Gastrocnemius medialis (tissue), 4 donors: ENCODE results near the gene TBRG4. TPM values are rescaled to one million over a fixed set of nuclear protein-coding genes. Genes with fewer than 3 reads are reported as not detected.

Experiments used
- ATAC-seq, 2 donors: fragments of 150-250 bp; one replicate each; pipeline ENCODE4 v1.9.1; 2016
- DNase-seq, 2 donors: peaks; one replicate each; pipeline ENCODE4 v3.0.0-alpha.2; 2019
- H3K27ac ChIP-seq, 4 donors: fragments of 200-600 bp; sonication (generic); 1 replicate in 1 of 4; 2 replicates in 3 of 4; pipeline ENCODE4 v1.5.1; 2016 to 2018; ENCODE audit warnings: mild to moderate bottlenecking in 2 of 4, moderate library complexity in 1 of 4
- H3K27me3 ChIP-seq, 3 donors: fragments of 200-600 bp; sonication (generic) in 2 of 3; 1 replicate in 1 of 3; 2 replicates in 2 of 3; pipeline versions ENCODE4 v1.5.1 to v1.6.0; 2016 to 2019; ENCODE audit warnings: mild to moderate bottlenecking in 1 of 3, moderate library complexity in 1 of 3
- H3K36me3 ChIP-seq, 2 donors: fragments of 200-600 bp; sonication (generic) in 1 of 2; one replicate each; pipeline ENCODE4 v1.5.1; 2017 to 2018
- H3K4me1 ChIP-seq, 2 donors: fragments of 200-600 bp; sonication (generic) in 1 of 2; one replicate each; pipeline ENCODE4 v1.5.1; 2016 to 2017; ENCODE audit warnings: mild to moderate bottlenecking in 2 of 2
- H3K4me3 ChIP-seq, 4 donors: fragments of 200-600 bp; sonication (generic) in 3 of 4; 1 replicate in 1 of 4; 2 replicates in 3 of 4; pipeline ENCODE4 v1.5.1; 2016 to 2019; ENCODE audit warnings: mild to moderate bottlenecking in 2 of 4
- H3K9me3 ChIP-seq, 3 donors: fragments of 200-600 bp; sonication (generic) in 2 of 3; 1 replicate in 1 of 3; 2 replicates in 2 of 3; pipeline ENCODE4 v1.5.1; 2016 to 2019
- POLR2A ChIP-seq, 2 donors: fragments of 450-650 bp; IDR thresholded peaks; one replicate each; pipeline ENCODE4 v1.6.1; 2017; ENCODE audit warnings: antibody characterized with exemption in 2 of 2, mild to moderate bottlenecking in 2 of 2, moderate library complexity in 2 of 2
- in situ Hi-C, 4 donors: fragments of 200-750 bp; cut with MboI; loops; one replicate each; pipeline versions ENCODE4 v1.15.0 to v1.8.0; 2017; ENCODE audit warnings: low sequenced_read_pairs in 4 of 4
- intact Hi-C: fragments of 100-400 bp; cut with DNase I; formaldehyde crosslinking; loops from one replicate; pipeline ENCODE4 v1.15.1; 2023; ENCODE audit warnings: low total_unique reads
- total RNA-seq, 4 donors: library from RNA; depleted of rRNA; stranded (reverse); fragments of >200 nt; gene quantifications; one replicate each; pipeline versions ENCODE4 v1.1.0 to v1.2.3, GENCODE V29; 2016
- TF ChIP-seq, protein P1 (sequence below), 5 experiments: fragments of 450-650 bp in 3 of 5; fragments of 200-600 bp in 2 of 5; sonication (generic) in 2 of 5; IDR thresholded peaks in 4 of 5; conservative IDR thresholded peaks in 1 of 5; 1 replicate in 4 of 5; 2 replicates in 1 of 5; pipeline ENCODE4 v1.5.1; 2016 to 2019; ENCODE audit warnings: antibody characterized with exemption in 5 of 5, mild to moderate bottlenecking in 3 of 5, moderate library complexity in 3 of 5

The TBRG4 gene
- total RNA-seq, 4 donors from 2014 or later, result 74.3 to 105 (median 92.7) TPM

DNA sequence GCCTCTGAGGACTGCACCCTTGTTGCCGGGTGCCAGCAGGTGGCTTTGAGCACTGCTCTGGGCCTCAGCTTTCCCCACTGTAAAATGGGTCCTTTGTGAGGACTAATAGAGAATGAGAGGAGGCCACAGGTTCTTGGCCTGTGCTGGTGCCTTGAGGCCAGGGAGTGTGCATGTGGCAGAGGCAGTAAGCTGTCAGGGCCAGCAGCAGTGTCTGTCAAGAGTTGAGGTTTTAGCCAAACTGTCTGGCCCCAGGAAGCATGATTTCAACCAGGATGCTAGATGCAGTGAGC is 36.2 kb downstream of the TBRG4 start:
- intact Hi-C loops (no loop called here), in situ Hi-C loops (no loop called here)
- ATAC-seq (no peak), DNase-seq (no peak)
- H3K27me3 ChIP-seq, result no peaks in the 10 kb centered on the region
- TF ChIP-seq POLR2A (IDR thresholded peaks at IDR 0.05), result no peak
- H3K36me3 ChIP-seq, result peaks cover 0 to 64% of the 10 kb centered on the region in 2 donors
- no peaks in the 10 kb centered on the region for H3K9me3 ChIP-seq
- H3K4me1 ChIP-seq, result no peaks in the 10 kb centered on the region
- no peak overlapping the region for H3K27ac ChIP-seq
- H3K4me3 ChIP-seq, result no peak overlapping the region

DNA sequence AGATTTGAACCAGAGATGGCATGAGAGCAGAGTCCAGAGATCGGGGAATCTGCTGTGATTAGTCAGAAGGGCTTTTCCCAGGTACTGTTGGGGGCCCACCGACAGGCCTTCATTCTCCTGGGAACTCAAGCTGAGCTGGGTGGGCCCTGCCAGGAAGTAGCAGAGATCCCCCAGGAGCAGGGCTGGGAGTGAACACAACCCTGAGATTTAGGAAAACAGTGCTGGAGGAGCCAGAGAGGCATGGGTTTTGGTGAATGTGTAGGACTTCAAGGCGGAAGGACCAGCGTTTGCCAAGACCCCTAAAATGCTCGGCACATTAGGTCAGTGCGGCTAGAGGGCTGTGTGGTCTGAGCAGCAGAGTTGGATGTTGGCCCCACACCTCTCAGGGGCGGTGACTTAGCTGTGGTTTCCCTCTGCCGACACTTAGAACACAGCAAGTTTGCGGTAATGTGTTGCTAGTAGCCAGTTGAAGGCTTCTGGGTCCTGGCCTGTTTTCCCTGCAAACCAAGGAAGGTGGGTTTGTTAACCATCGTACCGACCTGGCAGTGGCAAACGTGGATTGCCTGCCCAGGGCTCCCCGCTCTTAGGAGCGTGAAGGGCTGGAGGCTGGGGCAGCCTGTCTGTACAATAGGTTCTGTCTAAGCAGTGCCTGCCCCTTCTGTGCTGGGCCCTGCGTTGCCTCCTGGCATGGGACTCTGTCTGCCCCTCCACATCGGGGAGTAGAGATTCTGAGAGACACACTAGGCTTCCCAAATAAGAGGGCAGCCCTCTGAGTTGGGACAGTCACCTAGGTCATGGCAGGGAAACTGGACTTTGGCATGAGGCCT is 36.8 kb downstream of the TBRG4 start:
- DNase-seq (no peak), ATAC-seq (no peak)
- Histone ChIP-seq H3K27me3 (no peaks in the 10 kb centered on the region), H3K4me1 (no peaks in the 10 kb centered on the region), H3K27ac (no peak overlapping the region), H3K9me3 (no peaks in the 10 kb centered on the region), H3K36me3 (peaks cover 0 to 69% of the 10 kb centered on the region in 2 donors), H3K4me3 (no peak overlapping the region)
- in situ Hi-C loops, result no loop called here
- TF ChIP-seq, protein P1, sequence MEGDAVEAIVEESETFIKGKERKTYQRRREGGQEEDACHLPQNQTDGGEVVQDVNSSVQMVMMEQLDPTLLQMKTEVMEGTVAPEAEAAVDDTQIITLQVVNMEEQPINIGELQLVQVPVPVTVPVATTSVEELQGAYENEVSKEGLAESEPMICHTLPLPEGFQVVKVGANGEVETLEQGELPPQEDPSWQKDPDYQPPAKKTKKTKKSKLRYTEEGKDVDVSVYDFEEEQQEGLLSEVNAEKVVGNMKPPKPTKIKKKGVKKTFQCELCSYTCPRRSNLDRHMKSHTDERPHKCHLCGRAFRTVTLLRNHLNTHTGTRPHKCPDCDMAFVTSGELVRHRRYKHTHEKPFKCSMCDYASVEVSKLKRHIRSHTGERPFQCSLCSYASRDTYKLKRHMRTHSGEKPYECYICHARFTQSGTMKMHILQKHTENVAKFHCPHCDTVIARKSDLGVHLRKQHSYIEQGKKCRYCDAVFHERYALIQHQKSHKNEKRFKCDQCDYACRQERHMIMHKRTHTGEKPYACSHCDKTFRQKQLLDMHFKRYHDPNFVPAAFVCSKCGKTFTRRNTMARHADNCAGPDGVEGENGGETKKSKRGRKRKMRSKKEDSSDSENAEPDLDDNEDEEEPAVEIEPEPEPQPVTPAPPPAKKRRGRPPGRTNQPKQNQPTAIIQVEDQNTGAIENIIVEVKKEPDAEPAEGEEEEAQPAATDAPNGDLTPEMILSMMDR (IDR thresholded peaks at IDR 0.05 in 4 of 5, conservative IDR thresholded peaks at IDR 0.05 in 1 of 5), result no peak
- no peak for TF ChIP-seq POLR2A (IDR thresholded peaks at IDR 0.05)
- intact Hi-C loops, result no loop called here

DNA sequence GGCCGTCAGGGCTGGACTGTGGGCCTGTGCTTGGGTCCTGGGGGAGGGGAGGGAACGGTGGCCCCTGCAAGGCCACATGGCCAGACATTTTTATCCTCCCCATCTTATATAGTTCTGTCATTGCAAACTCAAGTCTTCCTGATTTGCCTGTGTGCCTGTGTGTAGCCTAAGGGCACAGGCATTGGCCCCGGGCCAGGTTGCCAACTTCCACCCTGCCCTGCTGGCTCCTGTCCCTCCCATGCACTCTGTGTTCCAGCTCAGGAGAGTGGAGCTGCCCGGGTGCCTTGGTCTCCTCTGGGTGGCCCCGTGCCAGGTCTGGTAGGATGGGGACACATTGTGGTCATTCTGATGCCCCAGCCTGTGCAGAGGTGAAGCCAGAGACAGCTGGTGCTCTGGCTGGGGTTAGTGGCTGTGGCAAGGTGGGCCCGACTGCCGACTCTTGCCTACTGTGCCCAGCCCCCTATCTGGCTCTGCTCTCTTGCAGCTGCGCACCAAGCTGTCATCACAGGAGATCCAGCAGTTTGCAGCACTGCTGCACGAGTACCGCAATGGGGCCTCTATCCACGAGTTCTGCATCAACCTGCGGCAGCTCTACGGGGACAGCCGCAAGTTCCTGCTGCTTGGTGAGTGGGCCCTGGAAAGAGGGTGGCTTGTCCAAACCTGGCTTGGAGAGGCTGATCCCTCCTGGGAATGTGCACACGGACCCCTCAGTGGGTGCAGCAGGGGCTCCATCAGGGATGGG is 37.5 kb downstream of the TBRG4 start:
- Histone ChIP-seq H3K9me3 (no peaks in the 10 kb centered on the region), H3K4me3 (no peak overlapping the region), H3K4me1 (no peaks in the 10 kb centered on the region), H3K27me3 (no peaks in the 10 kb centered on the region), H3K36me3 (peaks cover 0 to 73% of the 10 kb centered on the region in 2 donors), H3K27ac (no peak overlapping the region)
- intact Hi-C loops (no loop called here), in situ Hi-C loops (no loop called here)
- TF ChIP-seq POLR2A (IDR thresholded peaks at IDR 0.05), result no peak
- TF ChIP-seq, protein P1 (IDR thresholded peaks at IDR 0.05 in 4 of 5, conservative IDR thresholded peaks at IDR 0.05 in 1 of 5), result no peak
- DNase-seq (no peak), ATAC-seq (no peak)

DNA sequence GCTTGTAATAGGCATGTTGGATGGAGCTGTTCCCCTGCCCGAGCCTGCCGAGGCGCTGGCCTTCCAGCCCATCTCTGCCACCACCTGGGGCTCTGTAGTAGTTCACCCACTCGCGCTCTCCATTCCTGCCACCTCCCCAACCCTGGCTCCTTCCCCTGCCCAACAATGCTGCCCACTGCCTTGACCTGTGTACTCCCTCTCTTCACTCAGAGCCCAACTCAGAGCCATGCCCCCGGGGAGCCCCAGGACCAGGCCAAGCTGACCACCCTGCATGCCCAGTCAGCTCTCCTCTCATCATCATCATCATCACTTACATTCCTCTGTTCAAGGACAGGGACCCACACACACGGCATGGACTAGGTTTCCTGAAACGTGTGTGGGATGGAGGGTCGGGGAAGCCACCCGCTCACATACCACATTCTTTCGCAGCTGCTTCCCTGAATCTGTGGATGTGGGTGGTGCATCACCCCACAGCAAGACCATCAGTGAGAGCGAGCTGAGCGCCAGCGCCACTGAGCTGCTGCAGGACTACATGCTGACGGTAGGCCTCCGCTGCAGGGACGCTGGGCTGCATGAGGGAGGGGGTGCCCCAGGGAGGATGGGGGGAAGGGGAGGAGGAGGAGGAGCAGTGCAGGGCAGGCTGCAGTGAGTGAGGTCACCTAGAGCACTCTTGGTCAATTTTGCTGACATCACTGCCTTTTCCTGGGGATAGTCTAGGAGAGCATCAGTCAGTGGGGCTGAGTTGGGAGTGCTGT is 38.3 kb downstream of the TBRG4 start:
- ATAC-seq (no peak), DNase-seq (no peak)
- no peak for TF ChIP-seq POLR2A (IDR thresholded peaks at IDR 0.05)
- TF ChIP-seq, protein P1 (IDR thresholded peaks at IDR 0.05 in 4 of 5, conservative IDR thresholded peaks at IDR 0.05 in 1 of 5), result no peak
- H3K9me3 ChIP-seq, result no peaks in the 10 kb centered on the region
- H3K4me3 ChIP-seq, result no peak overlapping the region
- intact Hi-C loops (no loop called here), in situ Hi-C loops (no loop called here)
- H3K27me3 ChIP-seq, result no peaks in the 10 kb centered on the region
- no peak overlapping the region for H3K27ac ChIP-seq
- H3K36me3 ChIP-seq, result peaks cover 0 to 80% of the 10 kb centered on the region in 2 donors
- no peaks in the 10 kb centered on the region for H3K4me1 ChIP-seq
